Endodermal cell (in vitro differentiated cells): ENCODE measurements around the gene SELENOP. TPM values are rescaled to one million over a fixed set of nuclear protein-coding genes. Genes with fewer than 3 reads are reported as not detected.

ENCODE experiments used
- DNase-seq: peaks from one replicate; pipeline ENCODE4 v3.0.0-alpha.2; 2017
- H3K27ac ChIP-seq: 2 replicates; pipeline ENCODE4 v1.5.1; 2013; ENCODE audit warnings: mild to moderate bottlenecking, low read depth, low read length, moderate library complexity
- H3K27me3 ChIP-seq: 2 replicates; pipeline ENCODE4 v1.6.1; 2013; ENCODE audit warnings: mild to moderate bottlenecking, low read length, moderate library complexity; ENCODE audit not compliant: insufficient read depth, control insufficient read depth, poor library complexity, severe bottlenecking
- H3K36me3 ChIP-seq: 2 replicates; pipeline ENCODE4 v1.7.0; 2013; ENCODE audit warnings: mild to moderate bottlenecking, low read length, moderate library complexity; ENCODE audit not compliant: control insufficient read depth, insufficient read depth
- H3K4me1 ChIP-seq: one replicate; pipeline ENCODE4 v1.7.0; 2013; ENCODE audit warnings: low read length; ENCODE audit not compliant: control insufficient read depth, insufficient read depth
- H3K4me3 ChIP-seq: 2 replicates; pipeline ENCODE4 v1.5.1; 2013; ENCODE audit warnings: mild to moderate bottlenecking, low read length, moderate library complexity
- H3K9ac ChIP-seq: 2 replicates; pipeline ENCODE4 v1.6.1; 2013; ENCODE audit warnings: mild to moderate bottlenecking, low read length, moderate library complexity; ENCODE audit not compliant: poor library complexity, severe bottlenecking; ENCODE audit errors: extremely low read depth
- H3K9me3 ChIP-seq: 2 replicates; pipeline ENCODE4 v1.6.1; 2013; ENCODE audit warnings: mild to moderate bottlenecking, low read length, moderate library complexity; ENCODE audit not compliant: control insufficient read depth
- H3K27ac Mint-ChIP-seq: 2 replicates; pipeline ENCODE4 v1.8.0; 2020; ENCODE audit warnings: mixed read lengths
- H3K27me3 Mint-ChIP-seq: 2 replicates; pipeline ENCODE4 v1.8.0; 2021; ENCODE audit warnings: mild to moderate bottlenecking, mixed read lengths; ENCODE audit not compliant: insufficient read depth
- H3K36me3 Mint-ChIP-seq: 2 replicates; pipeline ENCODE4 v1.8.0; 2020; ENCODE audit warnings: low read depth, mixed read lengths
- H3K4me1 Mint-ChIP-seq: 2 replicates; pipeline ENCODE4 v1.8.0; 2020; ENCODE audit warnings: mixed read lengths
- H3K4me3 Mint-ChIP-seq: 2 replicates; pipeline ENCODE4 v1.8.0; 2020; ENCODE audit warnings: mild to moderate bottlenecking, moderate library complexity, mixed read lengths
- H3K9me3 Mint-ChIP-seq: 2 replicates; pipeline ENCODE4 v1.8.0; 2020; ENCODE audit warnings: mild to moderate bottlenecking, mixed read lengths
- CTCF ChIP-seq: fragments of 200-600 bp; sonication (generic); conservative IDR thresholded peaks from 2 replicates; pipeline ENCODE4 v1.5.0; 2021; ENCODE audit warnings: antibody characterized with exemption, mild to moderate bottlenecking
- WGBS, 2 experiments: methylation state at CpG; one replicate each; pipeline versions ENCODE4 v1.1.5 to v1.1.7; 2013; ENCODE audit warnings: missing lambda C conversion rate in 2 of 2, mixed read lengths in 1 of 2; ENCODE audit not compliant: insufficient coverage in 1 of 2, insufficient read length in 1 of 2; 5-methylcytosine and 5-hydroxymethylcytosine counted together
- total RNA-seq, 2 donors: library from RNA; stranded (reverse); fragmentation: NEBNext Ultra II Directional in 1 of 2; extraction: Animal tissue kit (Norgen Biotek cat#: 25700) in 1 of 2; gene quantifications; 2 replicates in 1 of 2; 3 replicates in 1 of 2; pipeline ENCODE4 v1.2.1, GENCODE V29; 2021

Gene SELENOP
- total RNA-seq, 2 donors from 2014 or later, result 79.8 to 121 TPM

GRCh38 chr5:42854795-42855194 lies 43.1 kb upstream of the SELENOP start:
- no peak overlapping the region for H3K9ac ChIP-seq

DNA sequence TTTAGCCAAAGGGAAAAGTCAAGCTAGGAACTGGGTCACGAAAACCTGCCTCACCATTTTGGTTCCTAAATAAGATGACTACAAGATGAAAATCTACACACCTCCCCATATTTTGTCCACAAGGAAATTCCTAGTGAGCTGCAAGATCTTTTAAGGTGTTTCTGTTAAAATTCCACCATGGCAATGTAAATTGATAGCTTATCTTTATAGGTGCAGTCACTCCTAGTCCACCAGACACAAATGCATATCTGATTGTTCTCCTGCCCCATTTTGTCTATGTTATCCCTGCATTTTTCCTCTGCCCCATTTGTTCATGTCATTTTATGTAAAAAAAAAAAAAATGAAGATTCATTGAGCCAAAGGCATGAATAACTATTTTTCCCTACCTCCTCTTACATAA lies 41.1 kb upstream of the SELENOP start:
- Histone ChIP-seq H3K27ac (no peak overlapping the region), H3K9ac (no peak overlapping the region), H3K4me3 (no peak overlapping the region), H3K36me3 (no peaks in the 10 kb centered on the region), H3K9me3 (no peaks in the 10 kb centered on the region), H3K27me3 (no peaks in the 10 kb centered on the region), H3K4me1 (peaks cover 18% of the 10 kb centered on the region)
- H3K4me3 Mint-ChIP-seq, result no peak overlapping the region
- peaks cover 6% of the 10 kb centered on the region for H3K4me1 Mint-ChIP-seq
- H3K27ac Mint-ChIP-seq, result no peak overlapping the region
- H3K36me3 Mint-ChIP-seq, result no peaks in the 10 kb centered on the region
- TF ChIP-seq CTCF, result no peak
- 86 to 100% methylated on average over 1 of the region's 1 CpG for WGBS, 2 experiments
- no peaks in the 10 kb centered on the region for H3K27me3 Mint-ChIP-seq
- no peak for DNase-seq
- H3K9me3 Mint-ChIP-seq, result no peaks in the 10 kb centered on the region

More at GRCh38 chr5:42854795-42855194, 43.1 kb upstream of the SELENOP start:
- no peak for DNase-seq
- Histone ChIP-seq H3K27me3 (no peaks in the 10 kb centered on the region), H3K4me1 (peaks cover 18% of the 10 kb centered on the region), H3K9me3 (no peaks in the 10 kb centered on the region), H3K27ac (no peak overlapping the region), H3K36me3 (no peaks in the 10 kb centered on the region), H3K4me3 (peak overlapping the region; percentile 6)
- Mint-ChIP-seq H3K4me1 (peaks cover 9% of the 10 kb centered on the region), H3K27ac (no peak overlapping the region), H3K36me3 (no peaks in the 10 kb centered on the region), H3K4me3 (no peak overlapping the region), H3K27me3 (no peaks in the 10 kb centered on the region), H3K9me3 (no peaks in the 10 kb centered on the region)
- WGBS, 2 experiments, result 100% methylated on average over 1 of the region's 1 CpG; no CpG with 5 or more reads in 1 of the 2 experiments
- no peak for TF ChIP-seq CTCF

DNA sequence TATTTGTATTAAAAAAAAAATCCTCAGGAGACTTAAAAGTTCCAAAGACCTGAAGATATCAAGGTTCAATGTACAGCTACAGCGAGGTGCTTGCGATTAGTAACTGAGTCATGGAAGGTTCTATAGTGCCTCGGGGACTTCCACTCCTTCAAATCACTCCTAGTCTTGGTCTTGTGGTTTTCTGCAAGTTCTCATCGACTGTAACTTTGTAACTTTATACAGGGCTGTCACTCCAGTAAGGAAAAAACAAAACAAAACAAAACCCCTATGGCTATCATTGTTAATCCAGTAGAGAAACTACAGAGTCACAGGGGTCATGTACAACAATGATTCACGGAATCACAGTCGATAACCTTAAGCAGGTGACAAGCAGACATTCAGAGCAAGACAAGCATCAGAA lies 39.8 kb upstream of the SELENOP start:
- no peak for DNase-seq
- Histone ChIP-seq H3K4me3 (no peak overlapping the region), H3K9ac (no peak overlapping the region), H3K27me3 (no peaks in the 10 kb centered on the region), H3K36me3 (no peaks in the 10 kb centered on the region), H3K27ac (no peak overlapping the region), H3K4me1 (peaks cover 18% of the 10 kb centered on the region), H3K9me3 (no peaks in the 10 kb centered on the region)
- H3K4me1 Mint-ChIP-seq, result peaks cover 6% of the 10 kb centered on the region
- no peak overlapping the region for H3K27ac Mint-ChIP-seq
- 93 to 96% methylated on average over 4 to 6 of the region's 6 CpGs for WGBS, 2 experiments
- no peaks in the 10 kb centered on the region for H3K27me3 Mint-ChIP-seq
- no peak for TF ChIP-seq CTCF
- no peaks in the 10 kb centered on the region for H3K9me3 Mint-ChIP-seq
- no peak overlapping the region for H3K4me3 Mint-ChIP-seq
- no peaks in the 10 kb centered on the region for H3K36me3 Mint-ChIP-seq
